ENCODE results near the gene ACOT8. TPM values are rescaled to one million over a fixed set of nuclear protein-coding genes. Genes with fewer than 3 reads are reported as not detected.

ACOT8 gene
- total RNA-seq, 1 experiment from 2014 or later = 33.4 TPM

GRCh38 chr20:45840700-45841198 is 16.4 kb downstream of the ACOT8 start:
- Histone ChIP-seq H3K27ac (no peak overlapping the region), H3K9me3 (ENCODE audit: insufficient read depth, low read depth) (no peaks in the 10 kb centered on the region), H3K9me2 (ENCODE audit: insufficient read depth) (no peaks in the 10 kb centered on the region), H3K4me2 (no peak overlapping the region), H2AFZ (no peak overlapping the region), H3K4me3 (no peak overlapping the region), H3K27me3 (ENCODE audit: insufficient read depth, low read depth) (no peaks in the 10 kb centered on the region), H3K36me3 (ENCODE audit: low read depth) (0 out of 2 replicates have a peak, but pooled peaks cover 9% of the 10 kb centered on the region), H4K20me1 (ENCODE audit: insufficient read depth) (no peaks in the 10 kb centered on the region), H3K4me1 (replicated peaks; ENCODE audit: insufficient read depth) (peaks cover 3% of the 10 kb centered on the region), H3F3A (ENCODE audit: insufficient read depth, low read depth) (peaks cover 20% of the 10 kb centered on the region; the same call in 1 of the 2 replicates), H3K79me2 (ENCODE audit: low read depth) (no peaks in the 10 kb centered on the region)
- POLR2A ChIA-PET (ENCODE audit: unreplicated experiment) = no interaction called here
- intact Hi-C loops (cut with micrococcal nuclease; ENCODE audit: unreplicated experiment) = no loop called here
- TF ChIP-seq CTCF (conservative IDR thresholded peaks at IDR 0.05) (no peak), EZH2 (IDR thresholded peaks at IDR 0.05; ENCODE audit: low read depth) (no peak)
- CTCF ChIA-PET = no interaction called here
- BruUV-seq (replicated peaks) = no TSS peak
- DNase-seq = no peak

GRCh38 chr20:45836841-45837240 is 20.4 kb downstream of the ACOT8 start:
- Histone ChIP-seq H3K79me2 (ENCODE audit: low read depth) (no peaks in the 10 kb centered on the region), H3K27ac (no peak overlapping the region), H3K9me3 (ENCODE audit: insufficient read depth, low read depth) (no peaks in the 10 kb centered on the region), H2AFZ (no peak overlapping the region), H3K9me2 (ENCODE audit: insufficient read depth) (no peaks in the 10 kb centered on the region), H3K4me3 (no peak overlapping the region), H3K4me2 (no peak overlapping the region), H4K20me1 (ENCODE audit: insufficient read depth) (no peaks in the 10 kb centered on the region), H3K27me3 (ENCODE audit: insufficient read depth, low read depth) (no peaks in the 10 kb centered on the region), H3F3A (ENCODE audit: insufficient read depth, low read depth) (peaks cover 31% of the 10 kb centered on the region), H3K36me3 (ENCODE audit: low read depth) (no peaks in the 10 kb centered on the region), H3K4me1 (replicated peaks; ENCODE audit: insufficient read depth) (peaks cover 18% of the 10 kb centered on the region)
- ChIA-PET POLR2A (ENCODE audit: unreplicated experiment) (interaction anchor here (0.7 kb wide), 1 partner anchor 317 kb away, joined by 3 read pairs; no protein-coding TSS in a partner anchor), CTCF (interaction anchor here (0.6 kb wide), 1 partner anchor 65 kb away, joined by 3 read pairs; no protein-coding TSS in a partner anchor)
- TSS peak; percentile 2 for BruUV-seq (replicated peaks)
- TF ChIP-seq CTCF (conservative IDR thresholded peaks at IDR 0.05) (no peak), EZH2 (IDR thresholded peaks at IDR 0.05; ENCODE audit: low read depth) (no peak)
- no peak for DNase-seq
- intact Hi-C loops (cut with micrococcal nuclease; ENCODE audit: unreplicated experiment) = no loop called here

- CTCF ChIA-PET = interaction anchor here (0.7 kb wide), 1 partner anchor 65 kb away, joined by 3 read pairs; no protein-coding TSS in a partner anchor
Measured at GRCh38 chr20:45835825-45836224, 21.4 kb downstream of the ACOT8 start.

More at GRCh38 chr20:45835825-45836224, 21.4 kb downstream of the ACOT8 start:
- H4K20me1 ChIP-seq (ENCODE audit: insufficient read depth) = no peaks in the 10 kb centered on the region
- intact Hi-C loops (cut with micrococcal nuclease; ENCODE audit: unreplicated experiment) = no loop called here
- TF ChIP-seq EZH2 (IDR thresholded peaks at IDR 0.05; ENCODE audit: low read depth) = no peak
- TF ChIP-seq CTCF (conservative IDR thresholded peaks at IDR 0.05) = no peak
- no peaks in the 10 kb centered on the region for H3K27me3 ChIP-seq (ENCODE audit: insufficient read depth, low read depth)
- no peaks in the 10 kb centered on the region for H3K36me3 ChIP-seq (ENCODE audit: low read depth)
- no peak overlapping the region for H2AFZ ChIP-seq
- H3K27ac ChIP-seq = no peak overlapping the region
- DNase-seq = peak in 1 of 2 experiments; percentile 33
- H3K4me2 ChIP-seq = peak overlapping the region; percentile 11; the same call in 1 of the 2 replicates
- peaks cover 31% of the 10 kb centered on the region for H3F3A ChIP-seq (ENCODE audit: insufficient read depth, low read depth)
- POLR2A ChIA-PET (ENCODE audit: unreplicated experiment) = interaction anchor here (0.5 to 0.6 kb wide), 2 partner anchors 16 to 877 kb away, joined by 3 to 8 read pairs; no protein-coding TSS in a partner anchor
- H3K4me3 ChIP-seq = no peak overlapping the region
- H3K9me2 ChIP-seq (ENCODE audit: insufficient read depth) = no peaks in the 10 kb centered on the region
- H3K4me1 ChIP-seq (replicated peaks; ENCODE audit: insufficient read depth) = peaks cover 18% of the 10 kb centered on the region
- H3K79me2 ChIP-seq (ENCODE audit: low read depth) = no peaks in the 10 kb centered on the region
- BruUV-seq (replicated peaks) = no TSS peak
- H3K9me3 ChIP-seq (ENCODE audit: insufficient read depth, low read depth) = no peaks in the 10 kb centered on the region

All from PC-9 (cell line).